NCI-H2081 (cell line): Measurements from ENCODE around the gene COL8A1.

Experiments used
- DNase-seq, 2 experiments: peaks; one replicate each; lab custom pipeline; 2025; lab: John Stamatoyannopoulos, UW

Gene COL8A1

DNA sequence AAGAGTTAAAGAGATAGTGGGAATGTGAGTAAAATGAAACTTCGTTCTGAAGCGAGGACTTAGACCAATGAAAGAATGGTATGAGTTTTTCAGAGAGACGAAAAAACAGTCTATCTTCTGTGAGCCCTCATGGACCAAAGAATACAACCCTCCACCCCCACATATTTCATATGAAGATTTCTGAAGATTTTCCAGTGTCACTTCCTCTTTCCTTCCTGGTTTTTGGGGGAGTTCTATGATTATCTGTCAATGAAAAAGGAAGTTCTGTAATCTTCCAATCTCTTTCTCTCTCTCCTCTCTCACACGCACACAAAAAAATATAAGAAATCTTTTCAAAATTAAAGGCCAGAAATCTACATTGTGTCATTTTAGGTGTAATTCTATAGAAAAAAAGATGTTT lies 206.9 kb downstream of the COL8A1 start:
- no peak for DNase-seq

DNA sequence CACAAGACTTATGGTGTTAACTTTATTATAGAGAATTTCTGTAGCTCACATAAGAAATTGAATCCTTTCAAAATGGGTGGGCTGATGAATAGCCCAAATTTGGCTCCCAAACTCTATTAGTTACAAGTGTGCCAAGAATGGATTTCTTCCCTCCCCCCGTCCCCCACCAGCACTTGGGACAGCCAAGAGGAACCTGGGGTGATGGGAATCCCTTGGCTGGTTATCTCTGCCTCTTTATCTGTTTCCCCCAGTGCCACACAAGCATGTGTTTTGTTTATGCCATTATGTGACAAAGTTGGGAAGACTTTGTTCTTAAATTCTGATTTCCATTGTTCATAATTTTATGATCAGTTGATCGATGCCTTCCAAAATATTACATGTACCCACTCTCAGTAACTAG lies 207.6 kb downstream of the COL8A1 start:
- no peak for DNase-seq

DNA sequence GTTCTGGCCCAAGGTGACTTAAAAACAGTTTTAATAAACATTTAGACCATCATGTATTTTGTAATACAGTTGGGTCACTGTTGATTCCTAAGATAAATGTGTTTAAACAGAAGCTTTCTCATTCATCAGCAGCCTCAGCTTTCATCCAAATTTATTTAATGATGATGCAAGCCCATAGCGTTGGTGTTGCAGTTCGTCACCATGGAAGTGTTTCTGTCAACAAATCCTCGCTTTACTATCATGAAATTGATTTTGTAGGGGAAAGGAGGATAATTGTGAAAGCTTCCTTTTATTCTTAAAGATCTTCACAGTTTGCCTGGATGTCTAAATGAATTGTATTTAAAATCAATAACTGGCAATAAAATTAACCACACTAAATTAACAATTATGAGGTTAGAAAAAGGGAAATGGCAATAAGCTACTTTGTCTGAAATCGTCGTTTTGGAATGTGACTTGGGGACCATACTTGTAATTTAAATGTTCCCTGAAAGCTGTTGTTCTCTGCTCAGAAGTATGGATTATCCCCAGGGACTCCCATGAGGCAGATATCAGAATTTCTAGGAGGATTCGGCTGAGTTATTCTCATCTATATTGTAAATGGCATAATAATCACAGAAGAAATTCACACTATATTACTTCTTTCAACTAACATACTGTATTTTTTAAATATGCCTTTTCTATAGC lies 208.2 kb downstream of the COL8A1 start:
- peak; percentile 49 to 77 for DNase-seq

DNA sequence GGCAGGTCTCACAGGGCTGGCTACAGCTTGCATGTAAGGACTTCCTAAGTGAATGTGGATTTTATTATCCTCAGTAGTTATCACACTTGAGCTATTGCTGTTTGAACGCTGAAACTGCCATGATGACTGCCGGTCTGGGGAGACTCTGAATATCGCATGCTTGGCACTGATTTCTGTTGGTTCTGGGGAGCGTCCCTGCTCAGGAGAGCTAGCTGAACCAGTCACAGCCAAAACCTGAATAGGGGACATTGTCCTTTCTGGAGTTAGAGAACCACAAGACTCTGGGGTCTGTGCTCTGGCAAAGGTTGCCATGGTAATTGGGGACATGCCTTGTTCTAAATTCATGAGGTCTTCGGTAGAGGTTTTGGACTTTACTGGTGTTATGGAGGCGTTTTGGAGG lies 210.0 kb downstream of the COL8A1 start:
- no peak for DNase-seq
